ENCODE measurements around the gene PLXNB3. TPM values are rescaled to one million over a fixed set of nuclear protein-coding genes. Genes with fewer than 3 reads are reported as not detected.

Gene PLXNB3
- polyA plus RNA-seq, 5 donors: 2.1 to 4.1 (median 3.7) TPM

DNA sequence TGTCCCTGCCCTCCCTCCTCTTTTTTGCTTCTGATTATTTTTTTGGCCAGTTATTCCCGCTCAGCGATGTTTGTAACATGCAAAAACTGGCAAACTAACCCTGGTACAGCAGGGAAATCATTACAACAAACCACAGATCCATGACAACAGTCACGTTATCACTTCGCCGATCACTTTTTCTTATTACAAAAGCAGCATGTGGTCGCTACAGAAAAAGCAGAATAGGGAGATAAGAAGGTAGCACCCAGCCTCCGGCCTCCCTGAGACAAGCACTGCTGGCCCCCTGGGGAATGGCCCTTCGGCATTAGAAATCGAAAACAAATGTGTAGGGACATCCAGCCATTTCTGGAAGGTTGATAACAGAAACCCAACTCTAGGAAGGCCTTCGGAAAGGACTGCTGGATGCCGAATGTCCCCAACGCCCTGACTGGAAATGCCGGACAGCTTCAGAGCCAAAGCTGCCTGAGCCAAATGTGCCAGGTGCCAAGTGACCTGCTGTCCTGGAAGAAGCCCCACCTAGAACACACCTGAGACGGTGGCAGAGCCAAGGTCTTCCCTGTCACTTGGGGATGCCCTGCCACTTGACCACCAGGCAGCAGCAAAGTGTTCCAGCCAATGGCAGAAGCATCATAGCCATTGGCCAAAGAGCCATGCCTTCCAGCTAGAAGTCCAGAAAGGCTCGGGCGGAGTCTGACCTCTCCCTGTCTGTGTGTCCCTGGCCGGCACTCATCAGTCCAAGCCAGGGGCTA lies 27.2 kb downstream of the PLXNB3 start:
- DNase-seq: no peak

DNA sequence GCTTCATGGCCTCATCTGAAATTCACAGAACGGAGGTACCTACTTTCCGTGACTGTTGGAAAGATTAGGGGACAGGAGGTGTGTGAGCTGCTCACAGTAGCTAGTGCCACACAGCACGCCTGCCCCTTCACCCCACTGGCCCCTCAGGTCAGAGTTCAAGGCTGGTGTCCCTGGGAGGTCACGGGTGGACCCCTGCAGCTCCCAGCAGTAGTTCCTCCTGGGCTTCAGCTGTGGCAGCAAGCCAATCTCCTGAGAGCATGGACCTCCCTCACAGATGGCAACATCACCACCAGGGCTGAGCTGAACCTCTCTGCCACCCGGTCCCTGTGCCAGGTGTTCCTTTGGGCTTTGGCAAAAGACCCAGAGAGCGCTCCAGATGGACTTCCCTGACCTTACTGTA lies 28.3 kb downstream of the PLXNB3 start:
- no peak for DNase-seq

DNA sequence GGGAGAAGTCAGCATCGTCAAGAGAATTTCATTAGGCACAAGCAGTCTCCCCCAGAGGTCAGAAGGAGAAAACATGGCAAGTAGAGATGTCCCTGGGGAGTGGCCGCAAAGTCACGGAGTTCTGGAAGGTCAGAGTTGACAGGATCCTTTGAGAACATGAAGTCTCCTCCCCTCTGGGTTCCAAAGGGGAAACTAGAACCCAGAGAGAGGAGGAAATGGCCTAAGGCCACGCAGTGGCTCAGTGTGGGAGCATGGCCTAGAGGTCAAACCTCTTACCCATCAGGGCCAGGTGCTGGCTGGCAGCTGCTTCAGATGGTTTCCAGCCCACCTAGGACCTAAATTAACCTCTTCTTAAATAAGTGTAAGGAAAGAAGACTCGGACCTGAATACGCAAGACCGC lies 29.2 kb downstream of the PLXNB3 start:
- no peak for DNase-seq

DNA sequence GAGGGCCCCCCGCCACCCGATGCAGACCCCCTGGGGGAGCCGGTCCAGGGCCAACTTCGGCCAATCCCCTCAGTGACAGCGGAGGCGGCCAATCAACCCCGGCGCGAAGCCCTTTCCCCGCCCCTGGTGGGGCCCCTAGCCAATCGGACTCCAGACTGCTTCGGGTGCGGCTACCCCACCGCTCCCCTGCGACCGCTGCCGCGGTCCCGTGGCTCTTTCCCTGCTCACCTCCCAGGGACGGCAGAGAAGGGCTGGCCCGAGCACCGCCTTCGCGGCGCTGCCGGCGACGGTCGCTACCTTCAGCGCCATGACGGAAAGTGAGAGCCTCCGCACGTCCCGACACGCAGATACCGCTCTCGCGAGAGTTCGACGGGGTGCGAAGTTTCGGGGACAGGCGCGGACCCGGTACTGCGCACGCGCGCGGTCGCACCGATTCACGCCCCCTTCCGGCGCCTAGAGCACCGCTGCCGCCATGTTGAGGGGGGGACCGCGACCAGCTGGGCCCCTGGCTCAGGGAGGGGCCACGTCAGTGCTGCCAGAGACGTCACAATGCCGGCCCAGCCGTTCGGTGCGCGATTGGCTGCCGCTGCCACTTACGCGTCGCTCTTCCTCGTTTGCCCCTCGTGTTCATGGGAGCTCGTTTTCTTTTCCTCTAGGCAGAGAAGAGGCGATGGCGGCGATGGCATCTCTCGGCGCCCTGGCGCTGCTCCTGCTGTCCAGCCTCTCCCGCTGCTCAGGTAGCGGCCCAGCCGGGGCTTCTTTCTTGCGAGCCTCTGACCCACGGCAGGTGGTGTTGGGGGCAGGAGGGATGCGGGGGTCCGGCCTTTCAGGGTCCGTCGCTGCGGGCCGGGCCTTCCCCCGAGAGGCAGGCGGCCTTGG lies 30.2 kb downstream of the PLXNB3 start, which contains the start of the genes IDH3G and SSR4:
Gene IDH3G (minus strand): TSS at position 358 of the 879 bp plus-strand sequence. CDS start 49 bp downstream, at position 309.
Gene SSR4 (plus strand): TSS at position 651 of the 879 bp plus-strand sequence. CDS start 20 bp downstream, at position 671.
- DNase-seq: peak; percentile 96

DNA sequence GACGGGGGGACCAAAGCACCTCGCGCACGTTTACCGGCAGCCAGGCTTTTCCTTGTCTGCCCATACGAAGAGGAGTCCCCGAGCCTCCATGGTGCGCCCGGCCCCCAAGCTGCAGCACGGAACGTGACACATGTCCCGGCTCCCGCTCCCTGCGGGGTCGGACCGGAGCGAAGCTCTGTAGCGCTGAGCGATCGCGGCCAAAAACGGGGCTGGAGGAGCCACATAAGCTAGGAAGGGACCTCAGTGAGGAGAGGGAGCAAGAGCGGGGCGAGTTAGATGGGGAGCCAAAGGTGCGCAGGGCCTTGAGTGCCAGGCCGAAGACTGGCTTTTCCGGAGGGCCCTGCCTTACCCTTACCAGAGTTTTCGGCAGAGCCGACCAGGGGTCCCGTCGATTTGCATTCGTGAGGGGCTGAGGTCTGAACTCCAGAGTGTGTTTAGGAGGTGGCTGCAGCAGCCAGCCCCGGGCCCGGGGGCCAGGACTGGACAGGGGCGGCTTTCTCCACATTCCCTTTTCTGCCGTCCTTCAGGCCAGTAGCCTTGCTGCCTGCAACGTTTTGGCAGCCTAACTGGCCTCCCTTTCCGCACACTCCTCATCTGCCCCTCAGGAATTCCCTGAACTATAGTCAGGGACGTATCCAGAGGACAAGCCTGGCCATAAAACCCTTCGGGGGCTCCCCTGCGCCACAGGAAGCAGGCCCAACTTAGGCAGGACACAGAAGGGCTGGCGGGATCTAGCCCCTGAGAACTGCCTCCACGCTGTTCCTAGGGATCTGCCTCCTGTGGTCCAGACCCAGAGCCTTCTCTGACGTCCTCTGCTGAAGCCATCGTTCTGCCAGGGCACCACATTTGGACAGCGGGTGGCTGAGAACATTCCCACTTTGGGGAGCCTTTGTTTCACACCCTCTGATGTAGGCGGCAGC lies 31.1 kb downstream of the PLXNB3 start:
- DNase-seq: no peak

DNA sequence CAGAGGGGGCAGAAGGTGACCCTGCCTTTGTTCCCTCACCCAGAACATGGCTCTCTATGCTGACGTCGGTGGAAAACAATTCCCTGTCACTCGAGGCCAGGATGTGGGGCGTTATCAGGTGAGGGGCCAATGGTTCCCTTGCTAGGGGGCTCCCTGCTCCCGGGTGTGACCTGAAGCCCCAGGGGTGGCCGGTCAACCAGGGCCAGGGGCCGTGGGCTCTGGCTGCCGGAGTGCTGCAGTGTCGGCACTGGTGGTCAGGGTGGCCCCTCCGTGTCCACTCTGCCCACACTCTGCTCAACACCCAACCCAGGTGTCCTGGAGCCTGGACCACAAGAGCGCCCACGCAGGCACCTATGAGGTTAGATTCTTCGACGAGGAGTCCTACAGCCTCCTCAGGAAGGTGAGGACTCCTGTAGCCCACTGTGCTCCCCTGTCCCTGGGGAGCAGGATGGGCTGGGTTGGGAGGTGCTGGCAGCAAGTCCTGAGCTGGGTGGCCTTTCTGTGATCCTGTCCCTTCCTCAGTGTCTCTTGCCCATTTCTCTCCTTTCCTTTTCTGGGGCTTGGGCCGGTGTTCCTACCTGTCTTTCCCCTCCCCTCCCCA lies 33.5 kb downstream of the PLXNB3 start:
- no peak for DNase-seq

DNA sequence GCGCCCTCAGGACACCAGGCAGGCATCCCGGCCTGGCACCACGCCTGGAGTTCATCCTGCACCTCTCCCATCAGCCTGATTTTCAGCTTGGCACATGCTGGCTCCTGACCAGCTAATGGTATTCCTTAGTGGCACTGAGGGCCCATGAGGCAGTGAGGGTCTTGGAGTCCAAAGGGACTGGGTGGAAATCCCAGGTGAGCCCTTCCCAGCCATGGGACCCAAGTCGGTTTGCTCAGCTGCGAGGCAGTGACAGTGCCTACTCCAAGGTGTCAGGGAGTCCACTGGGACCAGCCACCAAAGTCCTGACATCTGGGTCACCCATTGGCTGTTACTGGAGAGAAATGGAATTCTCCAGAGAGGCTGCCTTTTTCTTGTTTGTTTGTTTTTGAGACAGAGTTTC lies 35.3 kb downstream of the PLXNB3 start:
- DNase-seq: no peak

DNA sequence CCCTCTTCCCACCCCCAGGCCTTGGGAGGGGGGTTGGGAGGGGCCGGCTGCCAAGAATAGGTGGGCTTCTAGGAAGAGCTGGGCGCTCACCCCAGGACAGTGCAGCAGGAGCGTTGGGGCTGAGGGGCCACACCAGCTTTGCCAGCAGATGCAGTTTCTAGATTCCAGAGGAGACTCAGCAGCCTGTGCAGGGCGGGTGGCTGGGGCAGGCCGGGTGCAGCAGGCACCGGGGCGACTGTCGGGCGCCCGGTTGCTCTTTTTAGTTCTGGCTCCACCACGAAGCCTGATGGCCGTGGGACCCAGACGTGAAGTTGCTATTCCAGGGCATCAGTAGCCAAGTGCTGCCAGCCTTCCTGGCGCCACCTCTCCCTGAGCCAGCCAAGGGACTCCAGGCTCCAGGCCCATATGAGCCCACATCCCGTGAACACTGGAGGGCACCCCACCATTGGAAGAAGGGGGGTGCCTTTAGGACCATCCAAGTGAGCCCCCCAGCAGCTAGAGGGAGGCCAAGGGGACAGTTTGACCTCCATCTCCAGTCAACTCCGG lies 36.2 kb downstream of the PLXNB3 start:
- DNase-seq: no peak

DNA sequence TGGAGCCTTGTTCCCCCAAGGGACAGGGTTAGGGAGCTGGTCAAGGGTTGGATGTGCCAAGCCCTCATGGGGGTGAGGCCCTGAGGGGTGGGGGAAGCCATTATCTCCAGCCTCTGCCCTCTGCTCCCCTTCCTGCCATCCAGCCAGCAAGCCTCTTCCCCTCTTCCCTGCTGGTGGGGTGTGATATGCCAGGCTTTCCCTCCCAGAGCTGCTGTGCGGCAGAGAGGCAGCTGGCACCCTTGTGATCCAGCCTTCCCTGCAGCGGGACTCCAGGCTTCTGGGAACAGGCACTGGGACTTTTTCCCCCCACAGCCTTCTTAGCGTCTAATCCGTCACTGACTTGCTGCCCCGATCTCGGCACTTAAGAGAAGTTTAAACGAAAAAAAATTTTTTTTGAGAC lies 36.7 kb downstream of the PLXNB3 start:
- no peak for DNase-seq

DNA sequence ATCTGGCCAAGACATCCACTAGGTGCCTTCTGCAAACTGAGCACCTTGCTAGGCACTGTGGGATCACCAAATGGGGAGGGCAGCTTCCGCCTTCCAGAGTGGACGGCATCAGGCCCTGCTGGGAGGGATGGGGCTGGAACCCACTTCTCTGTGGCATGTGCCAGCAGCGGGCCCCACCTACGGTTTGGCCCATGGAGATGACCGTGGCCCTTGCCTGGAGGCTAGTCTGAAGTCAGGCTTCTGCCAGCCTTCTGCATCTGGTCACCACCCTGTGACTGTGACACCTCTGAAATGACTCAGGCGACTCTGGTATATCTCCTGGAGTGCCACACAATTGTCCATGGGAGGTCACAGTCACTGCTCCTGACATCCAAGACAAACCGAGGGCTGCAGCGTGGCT lies 37.6 kb downstream of the PLXNB3 start:
- no peak for DNase-seq

DNA sequence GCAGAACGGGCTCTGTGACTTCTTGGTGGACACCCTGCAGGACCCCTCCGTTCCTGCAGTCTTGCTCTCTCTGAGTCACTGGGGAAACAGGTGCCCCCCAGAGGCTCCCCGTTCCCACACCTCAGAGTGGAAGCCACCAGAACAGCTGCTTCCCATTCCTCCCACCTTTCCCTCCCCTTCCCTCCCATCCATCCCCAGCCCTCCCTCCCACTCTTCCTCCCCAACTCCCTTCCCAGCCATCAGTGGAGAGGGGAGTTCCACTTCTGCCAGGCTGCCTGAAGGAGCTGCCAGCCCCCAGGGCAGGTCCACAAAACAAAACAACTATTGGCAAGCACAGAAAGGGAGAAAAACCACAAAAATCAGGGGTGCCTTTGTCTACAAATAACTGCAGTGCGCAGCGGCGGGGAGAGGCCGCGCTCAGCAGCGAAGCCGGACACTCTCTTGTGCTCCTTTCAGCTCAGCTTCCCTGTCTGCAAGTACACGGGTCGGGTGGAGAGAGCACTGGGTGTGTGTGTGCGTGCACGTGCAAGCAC lies 38.5 kb downstream of the PLXNB3 start:
- DNase-seq: no peak

DNA sequence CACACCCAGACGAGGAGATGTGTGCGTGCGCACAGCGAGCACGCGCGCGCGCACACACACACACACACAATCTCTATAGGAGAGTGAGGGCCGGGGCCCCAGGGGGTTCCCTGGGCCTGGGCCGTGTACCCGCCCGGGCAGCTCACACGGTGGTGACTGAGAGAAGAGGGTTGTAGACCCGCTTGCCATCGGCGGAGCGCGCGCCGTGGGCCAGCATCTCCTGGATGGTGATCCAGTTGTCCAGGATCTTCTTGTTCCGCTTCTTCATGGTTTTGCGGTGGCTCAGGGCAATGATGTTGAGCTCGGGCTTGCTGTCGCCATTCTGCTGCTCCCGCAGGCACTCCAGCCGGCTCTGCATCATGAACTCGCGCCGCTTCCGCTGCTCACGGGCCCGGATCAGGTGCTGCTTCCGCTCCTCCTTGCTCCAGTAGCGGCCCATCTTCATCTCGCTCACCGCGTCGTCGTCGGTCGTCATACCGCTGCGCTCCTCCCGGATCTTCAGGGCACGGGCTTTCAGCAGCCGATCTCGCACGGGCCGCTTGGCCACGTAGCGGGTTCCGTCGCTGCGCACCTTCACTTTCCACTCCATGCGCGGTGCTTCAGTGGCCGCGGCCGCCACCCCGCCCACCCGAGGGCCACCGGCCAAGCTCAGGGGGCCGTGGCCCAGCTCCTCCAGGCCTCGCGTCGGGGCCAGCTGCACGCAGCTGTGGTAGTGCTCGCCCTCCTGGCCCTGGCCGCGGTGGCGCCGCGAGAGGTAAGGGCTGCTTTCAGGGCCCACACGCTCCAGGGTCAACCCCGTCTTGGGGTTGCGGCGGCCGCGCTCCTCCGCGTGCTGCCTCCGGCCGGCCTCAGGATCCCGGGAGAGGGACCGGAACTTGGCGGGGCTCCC lies 39.4 kb downstream of the PLXNB3 start:
- DNase-seq: no peak

DNA sequence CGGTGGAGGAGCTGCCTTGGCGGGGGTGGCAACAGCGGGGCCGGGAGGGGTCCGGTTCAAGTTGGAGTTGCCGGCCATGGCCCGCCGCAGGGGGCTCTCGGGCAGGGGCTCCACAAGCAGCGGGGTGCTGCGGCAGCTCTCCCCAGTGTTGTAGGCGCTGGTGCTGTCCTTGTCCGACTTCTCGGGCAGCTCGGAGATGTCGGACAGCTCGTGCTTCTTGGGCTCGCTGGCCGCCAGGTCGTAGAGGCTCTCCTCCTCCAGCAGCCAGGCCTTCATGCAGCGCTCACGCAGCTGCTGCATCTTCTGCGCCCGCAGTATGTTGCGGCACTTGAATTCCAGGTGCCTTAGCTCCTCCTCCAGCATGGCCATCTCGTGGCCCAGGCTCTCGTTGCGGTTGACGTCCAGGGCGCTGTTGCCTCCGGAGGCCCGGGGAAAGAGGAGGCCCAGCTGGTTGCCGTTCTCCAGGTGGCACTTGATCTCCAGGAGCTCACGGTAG lies 40.1 kb downstream of the PLXNB3 start:
- no peak for DNase-seq

DNA sequence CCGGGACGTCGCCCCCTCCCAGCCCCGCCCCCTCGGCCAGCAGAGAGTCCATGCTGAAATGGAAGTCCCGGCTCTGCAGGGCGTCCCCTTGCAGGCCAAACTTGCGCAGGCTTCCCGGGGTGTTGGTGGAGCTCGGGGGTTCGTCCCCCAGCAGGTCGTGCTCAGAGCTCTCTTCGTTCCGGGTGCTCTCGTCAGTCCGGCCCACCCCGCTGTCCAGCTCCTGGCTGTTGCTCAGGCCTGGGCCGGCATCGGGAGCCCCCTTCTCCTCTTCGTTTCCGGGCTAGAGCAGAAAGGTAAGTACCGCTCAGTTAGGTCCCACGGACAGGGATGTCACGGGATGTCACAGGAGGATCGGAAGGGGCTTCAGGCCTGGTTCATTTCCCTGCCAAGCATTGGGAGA lies 40.6 kb downstream of the PLXNB3 start:
- no peak for DNase-seq

DNA sequence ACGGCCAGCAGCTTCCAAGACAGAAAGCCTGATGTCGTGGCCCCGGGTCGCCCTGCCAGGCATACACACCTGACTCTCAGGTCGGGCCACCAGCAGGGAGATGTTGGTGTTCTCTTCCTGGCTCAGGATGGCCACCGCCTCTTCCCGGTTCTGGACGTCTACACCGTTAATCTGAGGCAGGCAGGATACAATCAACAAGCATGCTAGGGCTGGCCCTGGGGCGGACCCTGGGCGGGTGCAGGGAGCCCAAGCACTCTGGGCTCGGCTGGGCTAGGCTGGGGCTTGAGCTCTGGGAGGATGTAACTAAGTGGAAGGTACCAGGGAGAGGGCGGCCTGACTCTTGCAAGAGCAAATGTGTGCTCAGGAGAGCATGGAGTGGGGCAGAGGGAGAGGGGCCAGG lies 41.4 kb downstream of the PLXNB3 start:
- DNase-seq: no peak

DNA sequence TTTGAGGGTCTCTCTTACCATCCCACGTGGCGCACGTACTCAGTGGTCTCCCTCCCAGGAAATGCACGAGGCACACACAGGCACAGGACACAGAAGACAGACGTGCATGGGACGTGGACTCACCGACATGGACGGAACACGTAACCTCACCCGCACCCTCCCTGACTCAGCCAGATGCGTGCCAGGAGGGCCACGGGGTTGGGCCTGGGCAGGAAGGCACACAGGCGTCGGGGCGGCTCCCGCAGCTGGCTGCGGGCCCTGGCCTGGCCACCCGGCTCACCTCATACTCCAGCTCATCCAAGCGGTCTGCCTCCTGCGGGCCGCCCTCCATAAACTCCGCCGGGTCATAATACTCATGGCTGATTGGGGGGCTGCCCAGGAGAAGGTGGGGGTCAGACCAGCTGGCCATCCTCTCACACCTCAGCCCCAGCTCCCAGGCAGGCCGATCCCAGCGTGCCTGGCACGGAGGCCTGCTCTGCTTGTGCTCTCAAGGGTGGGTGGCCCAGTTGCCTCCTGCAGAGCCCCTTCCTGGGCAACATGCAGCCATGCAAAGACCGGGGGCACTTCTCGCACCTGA lies 43.0 kb downstream of the PLXNB3 start:
- no peak for DNase-seq

DNA sequence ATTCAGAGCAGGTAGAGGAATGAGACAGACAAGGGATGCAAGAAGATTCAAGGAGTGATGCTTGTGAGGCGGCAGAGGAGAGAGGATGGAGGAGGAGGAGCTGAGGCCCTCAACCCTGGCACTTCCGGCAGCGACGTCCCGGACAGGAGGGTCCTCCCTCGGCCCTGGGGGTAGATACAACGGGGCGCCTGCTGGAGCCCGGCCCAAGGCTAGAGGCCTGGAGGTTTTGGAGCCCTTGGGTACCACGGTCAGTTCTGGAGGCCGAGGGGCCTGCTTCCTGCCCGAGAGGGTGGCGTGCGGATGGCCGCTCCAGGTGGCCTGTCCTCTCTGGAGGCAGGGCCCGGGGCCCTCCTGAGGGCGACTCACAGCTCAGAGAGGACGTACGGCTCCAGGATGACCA lies 43.9 kb downstream of the PLXNB3 start:
- DNase-seq: no peak

DNA sequence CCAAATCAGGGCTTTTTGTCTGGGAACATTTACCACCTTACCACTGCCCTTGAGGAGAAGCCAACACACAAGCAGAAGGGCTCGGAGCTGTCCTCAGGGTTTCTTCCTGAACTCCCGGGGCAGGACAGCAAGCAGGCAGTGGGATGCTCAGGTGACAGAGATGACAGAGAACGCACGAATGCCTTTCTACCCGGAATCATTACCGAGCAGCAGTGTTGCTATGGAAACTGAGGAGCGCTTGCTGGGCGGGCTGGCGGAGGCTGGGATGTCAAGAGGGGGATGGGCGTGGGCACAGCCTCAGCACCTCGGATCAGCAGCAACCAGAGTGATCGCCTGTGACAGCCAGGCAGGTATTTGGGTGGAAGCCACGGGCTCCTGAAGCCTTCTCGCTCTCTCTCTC lies 48.2 kb downstream of the PLXNB3 start:
- no peak for DNase-seq

DNA sequence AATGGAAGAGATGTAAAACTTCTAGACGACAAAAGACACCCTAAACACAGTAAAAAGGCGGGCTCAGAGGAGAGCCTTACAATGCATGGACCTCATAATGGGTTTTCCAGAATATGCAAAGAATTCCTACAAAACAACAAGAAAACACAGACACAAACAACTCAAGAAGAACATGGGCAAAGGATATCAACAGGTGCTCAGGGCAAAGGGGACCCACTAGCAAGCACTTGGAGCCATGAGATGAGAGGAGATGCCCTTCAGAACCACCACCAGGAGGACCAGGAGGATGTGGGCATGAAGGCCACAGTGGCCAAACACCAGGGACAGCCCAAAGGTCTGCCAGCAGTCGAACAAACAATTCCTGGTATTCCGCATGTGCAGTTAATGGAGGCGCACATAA lies 49.1 kb downstream of the PLXNB3 start:
- DNase-seq: no peak

Measured in right lung (tissue), 5 donors.